Ovary (tissue), 3 donors: Measurements from ENCODE around the gene LRAT.

Experiments
- CTCF ChIP-seq, 3 donors: fragments of 450-650 bp in 2 of 3; fragments of 200-600 bp in 1 of 3; IDR thresholded peaks; one replicate each; pipeline versions ENCODE4 v1.5.1 to v1.8.0; 2016 to 2022; ENCODE audit warnings: antibody characterized with exemption in 3 of 3, mild to moderate bottlenecking in 1 of 3
- EP300 ChIP-seq: sonication (generic); formaldehyde crosslinking; IDR thresholded peaks from one replicate; pipeline ENCODE4 v1.6.1; 2017; ENCODE audit warnings: antibody characterized with exemption
- POLR2A ChIP-seq: fragments of 450-650 bp; IDR thresholded peaks from one replicate; pipeline ENCODE4 v1.6.1; 2017; ENCODE audit warnings: antibody characterized with exemption, mild to moderate bottlenecking, moderate library complexity
- donor health status: DM: no; HTN: no; CAD: no.

DNA sequence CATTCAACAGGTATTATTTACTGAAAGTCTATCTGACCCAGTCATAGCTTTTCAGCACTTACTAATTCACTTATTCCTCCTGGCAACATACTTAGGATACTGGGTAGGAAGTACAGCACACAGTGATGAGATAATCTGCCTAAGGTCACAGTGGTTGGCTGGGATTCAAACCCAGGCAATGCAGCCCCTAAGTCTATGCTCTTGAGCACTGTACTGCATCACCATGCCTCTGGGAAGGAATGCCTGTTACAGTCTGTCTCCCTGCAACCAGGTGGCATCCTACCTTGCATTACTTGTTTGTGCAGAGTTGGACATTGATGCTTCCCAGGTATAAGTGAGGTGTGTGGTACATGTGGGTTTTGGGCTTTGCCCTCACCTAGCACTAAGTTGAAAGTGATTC is 21.5 kb upstream of the LRAT start:
- TF ChIP-seq POLR2A (no peak), CTCF (IDR thresholded peaks at IDR 0.05) (no peak), EP300 (no peak)
